ENCODE data around the gene DAB2IP.

The DAB2IP gene

GRCh38 chr9:121808781-121809180, 157.3 kb downstream of the DAB2IP start:
- DNase-seq: no peak

- no peak for DNase-seq
These were observed 158.1 kb downstream of the DAB2IP start for GRCh38 chr9:121809356-121810050.

GRCh38 chr9:121810489-121810888, 159.1 kb downstream of the DAB2IP start:
- no peak for DNase-seq

GRCh38 chr9:121811140-121811539, 159.7 kb downstream of the DAB2IP start:
- DNase-seq: no peak

- no peak for DNase-seq
These were observed 160.3 kb downstream of the DAB2IP start for GRCh38 chr9:121811751-121812150.

GRCh38 chr9:121812159-121812735, 160.8 kb downstream of the DAB2IP start:
- no peak for DNase-seq

- DNase-seq: no peak
These were observed 162.2 kb downstream of the DAB2IP start for GRCh38 chr9:121813519-121814210.

- no peak for DNase-seq
These were observed 163.2 kb downstream of the DAB2IP start for GRCh38 chr9:121814594-121814993.

- no peak for DNase-seq
These were observed 163.7 kb downstream of the DAB2IP start for GRCh38 chr9:121815084-121815483.

- DNase-seq: no peak
These were observed 164.4 kb downstream of the DAB2IP start for GRCh38 chr9:121815546-121816448.

GRCh38 chr9:121816449-121816817, 165.0 kb downstream of the DAB2IP start:
- DNase-seq: no peak

- DNase-seq: no peak
These were observed 165.5 kb downstream of the DAB2IP start for GRCh38 chr9:121816845-121817450.

- no peak for DNase-seq
These were observed 166.0 kb downstream of the DAB2IP start for GRCh38 chr9:121817476-121817875.

GRCh38 chr9:121818016-121818661, 166.7 kb downstream of the DAB2IP start:
- no peak for DNase-seq

- DNase-seq: no peak
These were observed 167.5 kb downstream of the DAB2IP start for GRCh38 chr9:121818841-121819427.

- no peak for DNase-seq
These were observed 168.2 kb downstream of the DAB2IP start for GRCh38 chr9:121819428-121820231.

GRCh38 chr9:121820286-121821005, 169.0 kb downstream of the DAB2IP start:
- no peak for DNase-seq

- DNase-seq: no peak
These were observed 169.9 kb downstream of the DAB2IP start for GRCh38 chr9:121821326-121821725.

GRCh38 chr9:121822093-121823085, 171.0 kb downstream of the DAB2IP start:
- DNase-seq: no peak
